ENCODE results near the gene WDR72.
A peak's percentile ranks its signal among the peaks of the same experiment; 100 is the strongest.
"Not testable (repeated sequence)": the region's sequence is repeated elsewhere in the genome, so short reads cannot be mapped to it uniquely, and the experiment has no call there.

WDR72 gene

GRCh38 chr15:53759411-53759931 lies at the start of gene WDR72:
TSS of gene WDR72 (minus strand) at chr15:53759663. CDS start at chr15:53733149, 26,514 bp downstream.
- no peak for DNase-seq

- no peak for DNase-seq
These were observed 48.7 kb upstream of the WDR72 start for GRCh38 chr15:53808058-53808706.

DNA sequence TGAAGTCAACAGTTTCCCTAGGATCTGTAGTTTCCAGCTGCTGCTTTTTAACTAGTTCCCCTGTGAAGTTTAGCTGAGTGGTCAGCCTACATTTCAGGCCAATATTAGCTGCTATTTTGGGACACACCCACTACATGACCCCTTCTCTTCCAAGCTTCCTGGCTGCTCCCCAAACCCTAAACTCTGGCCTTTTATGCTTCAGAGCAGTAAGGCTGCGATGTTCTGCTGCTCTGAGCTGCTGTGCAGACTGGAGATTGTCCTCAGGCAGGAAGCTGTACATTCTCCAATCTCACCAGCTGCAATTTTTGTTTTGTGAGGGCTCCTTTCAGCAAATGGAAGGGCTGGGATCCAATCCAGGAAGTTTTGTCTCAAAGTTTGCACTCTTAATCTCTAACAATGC lies 48.0 kb upstream of the WDR72 start:
- no peak for DNase-seq

- DNase-seq, result no peak
These were observed 43.2 kb upstream of the WDR72 start for GRCh38 chr15:53802672-53803071.

DNA sequence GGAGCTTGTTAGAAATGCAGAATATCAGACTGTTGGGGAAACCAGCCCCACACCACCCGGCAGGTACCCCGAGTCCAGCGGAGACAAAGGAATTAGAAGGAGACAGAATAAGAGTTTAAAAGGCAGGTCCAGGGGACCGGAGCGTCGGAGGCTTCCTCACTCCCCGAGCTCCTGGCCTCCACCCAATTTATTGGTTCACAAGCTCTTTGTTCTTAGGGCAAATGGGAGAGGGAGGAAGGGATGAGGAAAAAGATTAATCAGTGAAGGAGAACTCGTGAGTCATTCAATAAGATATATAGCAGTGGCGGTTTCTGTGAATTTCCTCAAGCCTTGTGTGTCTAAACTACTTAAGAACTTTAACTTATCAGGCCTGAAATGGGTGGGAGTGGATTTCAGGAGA lies 32.1 kb upstream of the WDR72 start:
- DNase-seq, result no peak

DNA sequence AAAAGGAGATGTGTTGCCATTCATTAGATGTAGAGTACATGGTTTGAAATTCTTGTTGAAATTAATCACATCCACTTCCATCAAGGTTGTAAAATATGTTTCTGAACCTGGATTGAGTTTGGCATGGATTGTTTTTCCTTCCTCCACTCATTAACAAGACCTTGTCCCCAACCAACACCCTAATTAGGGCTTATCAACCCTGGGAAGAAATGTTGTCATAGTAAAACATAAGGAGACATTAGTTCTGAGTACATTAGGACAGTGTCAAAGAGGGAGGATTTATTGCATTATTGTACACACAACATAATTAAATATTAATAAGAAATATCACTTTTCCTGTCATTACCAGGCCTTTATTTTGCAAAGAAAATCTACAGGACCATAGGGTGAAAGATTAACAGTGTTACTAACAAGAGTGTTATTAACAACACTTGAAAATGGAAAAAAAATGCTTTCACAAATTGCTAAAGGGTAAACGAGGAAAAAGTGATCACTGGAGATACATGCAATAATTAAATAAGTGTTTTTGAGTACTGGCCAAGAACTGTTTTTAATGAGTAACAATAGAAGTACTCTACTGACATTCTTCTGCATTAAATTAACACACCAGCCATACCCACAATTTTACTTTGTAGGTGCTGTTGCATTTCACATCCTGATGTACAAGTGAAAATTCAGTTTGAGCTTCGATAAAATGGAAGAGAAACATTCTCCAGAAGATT lies 30.4 kb upstream of the WDR72 start:
- DNase-seq, result no peak

DNA sequence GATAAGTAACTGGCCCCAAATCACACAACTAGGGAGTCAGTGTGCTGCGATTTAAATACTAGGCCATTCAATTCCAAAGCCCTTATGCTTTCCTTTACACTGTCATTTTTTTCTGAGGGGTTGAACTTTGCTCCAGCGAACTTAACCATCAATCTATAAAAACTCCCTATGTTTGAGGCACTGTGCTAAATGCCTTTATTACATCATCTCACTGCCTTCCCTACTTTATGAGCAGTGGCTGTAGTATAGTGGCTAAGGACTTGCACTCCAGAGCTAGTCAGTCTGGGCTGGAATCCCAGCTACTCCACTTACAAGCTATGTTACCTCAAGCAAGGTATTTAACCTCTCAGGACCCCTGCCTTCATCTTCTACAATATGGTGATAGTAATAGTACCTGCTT lies 26.9 kb upstream of the WDR72 start:
- no peak for DNase-seq

DNA sequence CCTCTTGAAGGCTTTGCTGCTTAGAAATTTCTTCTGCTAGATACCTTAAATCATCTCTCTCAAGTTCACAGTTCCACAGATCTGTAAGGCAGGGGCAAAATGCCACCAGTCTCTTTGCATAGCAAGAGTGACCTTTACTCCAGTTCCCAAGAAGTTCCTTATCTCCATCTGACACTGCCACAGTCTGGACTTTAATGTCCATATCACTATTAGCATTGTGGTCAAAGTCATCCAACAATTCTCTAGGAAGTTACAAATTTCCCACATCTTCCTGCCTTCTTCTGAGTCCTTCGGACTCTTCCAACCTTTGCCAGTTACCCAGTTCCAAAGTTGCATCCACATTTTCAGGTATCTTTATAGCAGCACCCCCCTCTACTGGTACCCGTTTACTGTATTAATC lies 25.8 kb upstream of the WDR72 start:
- DNase-seq, result not testable (repeated sequence)

DNA sequence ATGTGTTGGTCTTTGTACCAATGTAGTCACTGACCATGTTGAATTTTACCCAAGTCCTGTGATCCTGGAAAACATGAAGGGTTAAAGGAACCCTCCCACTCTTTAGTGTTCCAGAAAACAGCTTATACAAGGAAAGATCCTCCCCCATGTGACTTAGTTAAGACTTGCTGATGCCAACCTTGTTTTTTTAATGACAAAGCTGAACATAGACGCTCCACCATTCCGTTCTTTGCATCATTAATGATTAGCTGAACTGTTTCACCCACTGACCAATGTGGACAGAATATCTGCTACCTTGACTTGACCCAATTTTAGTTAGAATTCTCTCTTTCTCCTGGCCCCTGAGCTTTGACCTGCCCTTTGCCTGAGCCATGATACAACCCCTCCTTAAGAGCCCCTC lies 3.5 kb upstream of the WDR72 start:
- no peak for DNase-seq

- DNase-seq, result no peak
These were observed 1.1 kb downstream of the WDR72 start for GRCh38 chr15:53758412-53758811.

- no peak for DNase-seq
These were observed 1.6 kb downstream of the WDR72 start for GRCh38 chr15:53757906-53758305.

- DNase-seq, result no peak
These were observed 5.7 kb downstream of the WDR72 start for GRCh38 chr15:53753813-53754212.

- no peak for DNase-seq
These were observed 7.1 kb downstream of the WDR72 start for GRCh38 chr15:53752406-53752805.

DNA sequence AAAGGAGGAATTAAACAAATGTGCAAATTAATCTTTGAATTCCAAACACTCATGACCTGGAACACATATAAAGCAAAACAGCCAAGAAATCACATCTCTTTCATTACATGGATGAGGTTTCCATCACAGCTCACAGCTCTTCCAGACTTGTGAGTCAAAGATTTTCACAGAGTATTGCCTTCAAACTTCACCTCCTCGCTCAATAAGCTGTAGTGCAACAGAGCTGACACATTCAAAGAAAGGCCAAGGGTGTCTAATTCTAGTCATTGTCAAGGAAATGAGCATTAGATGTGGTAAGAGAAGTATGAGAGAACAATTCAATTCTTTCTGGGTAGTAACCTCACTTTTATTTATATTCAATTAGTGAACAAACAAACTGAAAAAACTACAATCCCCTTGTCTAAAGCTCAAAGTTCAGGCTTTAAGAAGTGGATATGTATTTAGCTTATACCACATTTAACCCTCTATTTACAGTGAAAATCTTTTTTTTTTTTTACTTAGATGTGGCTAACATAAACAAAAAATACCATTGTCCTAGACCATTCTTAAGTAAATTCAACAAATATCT lies 11.9 kb downstream of the WDR72 start:
- no peak for DNase-seq

DNA sequence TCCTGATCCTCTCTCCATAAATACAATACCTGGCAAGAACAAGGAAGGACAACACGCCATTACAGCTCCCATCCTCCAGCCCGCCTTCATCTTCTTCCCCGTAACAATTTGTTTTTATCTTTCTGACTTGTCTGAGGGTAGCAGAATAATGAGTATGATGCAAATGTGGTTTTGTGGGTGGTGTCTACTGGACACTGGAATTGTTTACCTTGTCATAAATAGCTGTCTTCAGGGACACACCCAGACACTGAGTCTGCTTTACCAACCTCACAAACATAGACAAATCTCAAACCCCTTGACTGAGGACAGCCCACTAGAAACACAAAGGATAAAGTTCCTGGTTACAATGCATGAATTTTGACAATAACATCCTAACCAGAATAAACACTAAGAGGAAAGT lies 13.4 kb downstream of the WDR72 start:
- no peak for DNase-seq

DNA sequence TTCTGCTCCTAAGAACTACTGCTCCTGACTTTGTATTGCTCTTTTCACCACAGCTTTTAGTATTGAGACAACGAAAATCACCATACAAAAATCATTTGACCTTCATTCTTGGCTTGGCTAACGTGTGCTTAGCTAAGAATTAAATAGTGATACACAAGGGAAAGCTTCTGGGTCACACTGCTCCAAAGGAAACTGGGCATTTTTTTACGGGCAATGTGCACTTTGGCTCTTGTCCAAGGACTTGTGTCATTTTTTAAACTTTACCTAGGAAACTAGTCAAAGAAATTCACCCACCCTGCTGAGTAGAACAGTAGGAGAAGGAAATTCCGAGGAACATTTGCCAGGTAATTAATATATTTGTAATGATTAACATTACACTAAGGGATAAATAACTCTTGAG lies 19.8 kb downstream of the WDR72 start:
- no peak for DNase-seq

DNA sequence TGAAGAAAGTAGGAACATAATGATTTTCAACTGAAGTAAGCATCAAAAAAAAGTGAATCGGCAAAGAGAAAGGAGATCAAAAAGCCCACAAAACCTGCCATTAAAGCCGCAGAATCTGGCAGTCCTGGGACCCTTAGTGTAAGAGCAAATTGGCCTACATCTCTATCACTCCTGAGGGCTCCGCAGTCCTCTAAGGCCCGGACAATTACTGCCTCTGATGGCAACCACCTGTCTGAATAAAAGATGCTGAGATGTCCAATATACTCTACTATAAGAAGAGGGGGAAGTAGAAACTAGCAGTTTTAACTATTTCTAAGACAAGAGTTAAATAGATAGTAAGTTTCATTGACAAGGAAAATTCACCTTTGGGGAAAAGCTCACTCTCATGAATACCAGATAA lies 20.3 kb downstream of the WDR72 start:
- no peak for DNase-seq

DNA sequence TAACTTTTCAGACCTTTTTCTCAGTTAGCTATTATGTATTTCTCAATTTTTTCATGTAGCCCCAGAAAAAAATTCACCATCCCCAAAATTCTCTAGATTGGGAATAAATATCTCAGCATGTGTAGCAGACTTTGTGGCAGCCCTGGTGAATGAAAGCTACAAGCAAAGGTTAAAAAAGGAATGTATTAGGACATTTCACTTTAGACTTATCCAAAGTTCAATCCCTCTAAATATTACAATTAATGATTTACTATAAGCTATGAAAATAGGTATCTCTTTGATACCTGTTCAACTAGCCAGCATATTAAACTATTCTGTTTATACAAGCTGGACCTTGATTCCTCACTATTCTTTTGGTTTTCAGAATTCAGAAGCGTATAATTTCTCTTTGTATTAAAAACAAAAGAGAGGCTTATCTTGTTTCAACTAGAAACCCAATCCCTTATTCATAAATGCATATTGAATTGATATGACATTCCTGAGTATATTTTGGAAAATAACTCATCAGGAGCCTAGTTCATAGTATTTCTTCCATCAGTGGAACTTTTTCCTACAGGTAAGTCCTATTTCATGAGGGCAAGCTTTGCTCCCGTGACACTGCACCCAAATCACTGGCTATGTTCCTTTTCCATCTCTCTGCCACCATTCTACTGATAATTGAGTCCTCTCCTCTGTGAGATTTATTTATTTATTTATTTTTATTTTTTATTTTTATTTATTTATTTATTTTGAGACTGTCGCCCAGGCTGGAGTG lies 38.0 kb downstream of the WDR72 start:
- DNase-seq, result no peak

- DNase-seq, result peak; percentile 6
These were observed 42.3 kb downstream of the WDR72 start for GRCh38 chr15:53716909-53717876.

DNA sequence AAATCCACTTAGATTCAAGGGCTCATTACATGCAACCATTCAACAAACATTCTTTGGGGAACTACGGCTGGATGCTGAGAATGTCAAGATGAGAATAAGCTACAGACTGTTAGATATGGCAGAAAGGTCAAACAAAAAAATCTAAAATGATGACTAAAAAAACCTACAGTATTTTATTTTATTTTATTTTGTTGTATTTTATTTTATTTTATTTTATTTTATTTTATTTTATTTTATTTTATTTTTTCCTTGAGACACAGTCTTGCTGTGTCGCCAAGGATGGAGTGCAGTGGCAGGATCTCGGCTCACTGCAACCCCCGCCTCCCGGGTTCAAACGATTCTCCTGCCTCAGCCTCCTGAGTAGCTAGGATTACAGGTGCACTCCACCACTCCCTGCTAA lies 46.2 kb downstream of the WDR72 start:
- DNase-seq, result no peak

GRCh38 chr15:53710906-53711305 lies 48.6 kb downstream of the WDR72 start:
- no peak for DNase-seq

DNA sequence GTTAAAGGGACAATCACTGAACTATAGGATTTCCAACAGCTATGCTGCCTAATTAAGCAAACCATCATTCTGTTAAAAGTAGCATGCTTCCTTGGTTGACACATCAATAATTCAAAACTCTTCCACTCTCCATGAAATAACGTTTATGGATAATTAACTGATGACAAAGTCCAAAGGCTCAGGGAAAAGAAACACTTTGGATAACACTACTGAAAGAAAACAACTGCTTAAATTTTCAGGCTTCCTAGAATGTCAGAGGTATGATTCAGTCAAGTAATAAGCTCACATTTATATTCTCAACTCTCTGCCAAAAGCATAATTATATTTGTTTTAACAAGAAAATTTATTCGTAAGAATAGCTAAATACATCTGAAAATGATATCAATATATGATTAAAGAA lies 49.6 kb downstream of the WDR72 start:
- no peak for DNase-seq

All from NCI-H1092 (cell line).